AG04449 (cell line): ENCODE data around the gene PITRM1.

Source experiments
- CTCF ChIA-PET: fragments of 350-600 bp; formaldehyde crosslinking; extraction: SDS; loops from one replicate; lab custom pipeline; 2021; ENCODE audit warnings: antibody characterized with exemption; lab: Yijun Ruan, JAX
- POLR2A ChIA-PET: fragments of 400-600, 350-600 bp; formaldehyde crosslinking; extraction: SDS; loops from one replicate; lab custom pipeline; 2020; ENCODE audit warnings: antibody characterized with exemption, inconsistent platforms; lab: Yijun Ruan, JAX
- DNase-seq: peaks from one replicate; pipeline ENCODE4 v3.0.0-alpha.2; 2010; ENCODE audit warnings: low read depth, low spot score
- H3K4me3 ChIP-seq: 2 replicates; pipeline ENCODE4 v1.5.1; 2011; ENCODE audit warnings: low read depth, mild to moderate bottlenecking, control low read depth, low read length
- CTCF ChIP-seq: IDR thresholded peaks from one replicate; pipeline ENCODE4 v1.5.1; 2011; ENCODE audit warnings: mild to moderate bottlenecking, moderate library complexity, low read length, control low read depth, inconsistent platforms; ENCODE audit not compliant: insufficient read depth; ENCODE audit errors: missing control alignments

The PITRM1 gene

GRCh38 chr10:3215153-3215775 lies 42.7 kb upstream of the PITRM1 start:
- DNase-seq = no peak
- CTCF ChIA-PET = interaction anchor here (1.6 to 2.8 kb wide), 3 partner anchors 18 to 23 kb away, joined by 3 to 10 read pairs (median 8); no protein-coding TSS in a partner anchor
- POLR2A ChIA-PET = interaction anchor here (1.4 kb wide), 1 partner anchor 17 kb away, joined by 3 read pairs; no protein-coding TSS in a partner anchor

GRCh38 chr10:3213758-3214515 lies 41.4 kb upstream of the PITRM1 start:
- ChIA-PET CTCF (interaction anchor here (1.6 to 2.8 kb wide), 3 partner anchors 17 to 21 kb away, joined by 3 to 10 read pairs (median 8); no protein-coding TSS in a partner anchor), POLR2A (no interaction called here)
- no peak overlapping the region for H3K4me3 ChIP-seq
- no peak for TF ChIP-seq CTCF
- DNase-seq = no peak

More at GRCh38 chr10:3215153-3215775, 42.7 kb upstream of the PITRM1 start:
- H3K4me3 ChIP-seq = no peak overlapping the region
- TF ChIP-seq CTCF = no peak

- no peak for TF ChIP-seq CTCF
- no peak for DNase-seq
- CTCF ChIA-PET = interaction anchor here (1.9 kb wide), 1 partner anchor 16 kb away, joined by 8 read pairs; no protein-coding TSS in a partner anchor
- H3K4me3 ChIP-seq = no peak overlapping the region
- POLR2A ChIA-PET = no interaction called here
These were observed 40.6 kb upstream of the PITRM1 start for GRCh38 chr10:3213208-3213607.

- CTCF ChIA-PET = interaction anchor here (0.6 to 1.3 kb wide), 2 partner anchors 13 to 30 kb away, joined by 3 to 5 read pairs; no protein-coding TSS in a partner anchor
- DNase-seq = no peak
- POLR2A ChIA-PET = no interaction called here
These were observed 37.8 kb upstream of the PITRM1 start for GRCh38 chr10:3210251-3210877.

GRCh38 chr10:3208481-3209406 lies 36.2 kb upstream of the PITRM1 start:
- ChIA-PET POLR2A (no interaction called here), CTCF (no interaction called here)
- no peak for DNase-seq
- no peak for TF ChIP-seq CTCF
- H3K4me3 ChIP-seq = no peak overlapping the region

More at GRCh38 chr10:3210251-3210877, 37.8 kb upstream of the PITRM1 start:
- no peak overlapping the region for H3K4me3 ChIP-seq
- TF ChIP-seq CTCF = no peak
